Measurements from ENCODE around the gene PCNT.

DNA sequence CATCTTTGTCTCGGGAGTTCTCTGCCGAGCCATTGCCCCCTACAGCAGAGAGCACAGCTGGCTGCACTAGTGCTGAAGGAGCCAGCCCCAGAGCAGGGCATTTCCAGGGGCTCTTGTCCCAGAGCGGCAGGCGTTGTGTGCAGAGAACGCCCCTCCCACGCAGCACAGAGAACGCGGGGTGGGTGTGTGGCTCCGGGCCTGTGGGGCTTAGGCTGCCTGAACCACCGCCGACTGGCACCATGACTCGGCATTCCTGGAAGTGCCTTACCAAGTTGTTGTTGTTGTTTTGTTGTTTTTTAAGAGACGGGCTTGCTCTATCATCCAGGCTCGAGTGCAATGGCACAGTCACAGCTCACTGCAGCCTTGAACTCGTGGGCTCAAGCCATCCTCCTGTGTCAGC, 119.0 kb downstream of the PCNT start:
- TF ChIP-seq, protein P1, sequence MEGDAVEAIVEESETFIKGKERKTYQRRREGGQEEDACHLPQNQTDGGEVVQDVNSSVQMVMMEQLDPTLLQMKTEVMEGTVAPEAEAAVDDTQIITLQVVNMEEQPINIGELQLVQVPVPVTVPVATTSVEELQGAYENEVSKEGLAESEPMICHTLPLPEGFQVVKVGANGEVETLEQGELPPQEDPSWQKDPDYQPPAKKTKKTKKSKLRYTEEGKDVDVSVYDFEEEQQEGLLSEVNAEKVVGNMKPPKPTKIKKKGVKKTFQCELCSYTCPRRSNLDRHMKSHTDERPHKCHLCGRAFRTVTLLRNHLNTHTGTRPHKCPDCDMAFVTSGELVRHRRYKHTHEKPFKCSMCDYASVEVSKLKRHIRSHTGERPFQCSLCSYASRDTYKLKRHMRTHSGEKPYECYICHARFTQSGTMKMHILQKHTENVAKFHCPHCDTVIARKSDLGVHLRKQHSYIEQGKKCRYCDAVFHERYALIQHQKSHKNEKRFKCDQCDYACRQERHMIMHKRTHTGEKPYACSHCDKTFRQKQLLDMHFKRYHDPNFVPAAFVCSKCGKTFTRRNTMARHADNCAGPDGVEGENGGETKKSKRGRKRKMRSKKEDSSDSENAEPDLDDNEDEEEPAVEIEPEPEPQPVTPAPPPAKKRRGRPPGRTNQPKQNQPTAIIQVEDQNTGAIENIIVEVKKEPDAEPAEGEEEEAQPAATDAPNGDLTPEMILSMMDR (conservative IDR thresholded peaks at IDR 0.05 in 1 of 2, IDR thresholded peaks at IDR 0.05 in 1 of 2; ENCODE audit: extremely low read depth in 1 of 2, insufficient read depth in 1 of 2, low read depth in 1 of 2, low read length in 2 of 2) = no peak
- no peak for TF ChIP-seq EZH2 (IDR thresholded peaks at IDR 0.05; ENCODE audit: borderline replicate concordance, low read length)

Data from mammary epithelial cell (primary cell).